ENCODE measurements around the gene MEX3A. TPM values are rescaled to one million over a fixed set of nuclear protein-coding genes. Genes with fewer than 3 reads are reported as not detected.
"Not testable (repeated sequence)": the region's sequence is repeated elsewhere in the genome, so short reads cannot be mapped to it uniquely, and the experiment has no call there.

The MEX3A gene
- polyA plus RNA-seq (ENCODE audit: insufficient read length) = 22.5 TPM

DNA sequence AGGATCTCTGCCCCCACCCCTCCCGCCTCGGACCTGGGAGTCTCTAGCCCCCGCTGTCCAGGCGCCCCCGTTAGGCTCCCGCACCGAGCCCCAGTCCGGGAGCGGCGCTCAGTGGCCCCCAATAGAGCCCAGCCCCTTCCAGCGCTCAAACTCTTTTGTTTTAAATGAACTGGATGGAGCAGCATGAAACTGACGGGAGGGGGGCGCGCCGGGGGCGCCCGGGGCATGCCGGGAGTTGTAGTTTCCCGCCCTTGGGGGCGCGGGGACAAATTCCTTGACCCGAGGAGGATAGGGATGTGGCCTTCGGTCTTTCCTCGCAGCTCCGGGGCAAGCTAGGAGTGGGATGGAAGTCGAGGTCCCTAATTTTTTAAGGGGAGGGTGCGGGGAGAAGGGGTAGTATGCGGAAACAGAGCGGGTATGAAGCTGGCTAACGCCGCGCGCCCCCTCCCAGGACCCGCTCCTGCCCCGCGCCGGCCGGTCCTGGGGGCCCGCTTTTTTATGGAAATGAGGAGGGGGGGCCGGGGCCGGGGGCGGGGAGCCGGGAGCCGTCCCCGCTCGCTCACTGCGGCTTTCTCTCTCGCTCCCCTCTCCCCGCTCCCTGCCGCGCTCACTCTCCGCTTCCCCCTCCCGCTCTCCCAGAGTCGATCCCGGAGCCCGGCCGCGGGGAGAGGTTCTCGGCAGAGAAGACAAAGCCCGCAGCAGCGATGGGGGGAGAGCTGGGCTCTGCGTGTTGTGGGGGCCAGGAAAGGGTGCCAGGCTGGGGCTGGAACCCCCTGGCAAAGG lies at the start of gene MEX3A:
MEX3A (minus strand) TSS at position 157 of the 783 bp plus-strand sequence. CDS start 467 bp downstream, outside the sequence.
- peak; percentile 94 for DNase-seq

DNA sequence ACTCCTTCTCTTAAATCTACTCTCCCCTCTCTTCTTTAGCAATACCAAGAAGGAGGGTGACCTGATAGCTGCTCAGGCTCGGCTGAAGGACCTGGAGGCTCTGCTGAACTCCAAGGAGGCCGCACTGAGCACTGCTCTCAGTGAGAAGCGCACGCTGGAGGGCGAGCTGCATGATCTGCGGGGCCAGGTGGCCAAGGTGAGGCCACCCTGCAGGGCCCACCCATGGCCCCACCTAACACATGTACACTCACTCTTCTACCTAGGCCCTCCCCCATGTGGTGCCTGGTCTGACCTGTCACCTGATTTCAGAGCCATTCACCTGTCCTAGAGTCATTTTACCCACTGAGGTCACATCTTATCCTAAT lies 48.3 kb upstream of the MEX3A start:
- no peak for DNase-seq

- DNase-seq = peak; percentile 86
These were observed 47.7 kb upstream of the MEX3A start for GRCh38 chr1:156129687-156130577.

GRCh38 chr1:156128654-156129597 lies 46.7 kb upstream of the MEX3A start:
- peak; percentile 95 for DNase-seq

DNA sequence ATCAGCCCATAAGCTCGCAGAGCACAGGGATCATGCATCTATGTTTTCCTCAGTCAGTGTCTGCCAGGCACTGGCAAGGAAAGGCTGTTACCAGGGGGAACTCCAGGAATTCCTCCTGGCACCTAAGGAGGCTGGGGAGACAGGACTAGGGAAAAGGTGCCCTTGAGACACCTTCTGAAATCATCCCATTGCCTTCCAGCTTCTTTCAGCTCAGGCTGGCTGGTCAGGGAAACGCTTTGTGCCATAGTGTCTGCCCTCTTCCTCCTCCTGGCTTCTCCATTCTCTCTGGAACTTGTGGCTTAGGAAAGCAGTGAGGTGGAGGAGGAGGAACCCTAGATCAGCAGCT lies 46.0 kb upstream of the MEX3A start:
- DNase-seq = no peak

- no peak for DNase-seq
These were observed 44.6 kb upstream of the MEX3A start for GRCh38 chr1:156126630-156127534.

GRCh38 chr1:156126043-156126629 lies 43.9 kb upstream of the MEX3A start:
- peak; percentile 87 for DNase-seq

DNA sequence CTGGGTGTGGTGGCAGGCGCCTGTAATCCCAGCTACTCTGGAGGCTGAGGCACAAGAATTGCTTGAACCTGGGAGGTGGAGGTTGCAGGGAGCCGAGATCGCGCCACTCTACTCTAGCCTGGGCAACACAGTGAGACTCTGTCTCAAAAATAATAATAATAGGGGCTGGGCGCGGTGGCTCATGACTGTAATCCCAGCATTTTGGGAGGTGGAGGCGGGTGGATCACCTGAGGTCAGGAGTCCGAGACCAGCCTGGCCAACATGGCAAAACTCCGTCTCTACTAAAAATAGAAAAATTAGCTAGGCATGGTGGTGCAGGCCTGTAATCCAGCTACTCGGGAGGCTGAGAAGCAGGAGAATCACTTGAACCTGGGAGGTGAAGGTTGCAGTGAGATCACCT lies 43.3 kb upstream of the MEX3A start:
- not testable (repeated sequence) for DNase-seq

DNA sequence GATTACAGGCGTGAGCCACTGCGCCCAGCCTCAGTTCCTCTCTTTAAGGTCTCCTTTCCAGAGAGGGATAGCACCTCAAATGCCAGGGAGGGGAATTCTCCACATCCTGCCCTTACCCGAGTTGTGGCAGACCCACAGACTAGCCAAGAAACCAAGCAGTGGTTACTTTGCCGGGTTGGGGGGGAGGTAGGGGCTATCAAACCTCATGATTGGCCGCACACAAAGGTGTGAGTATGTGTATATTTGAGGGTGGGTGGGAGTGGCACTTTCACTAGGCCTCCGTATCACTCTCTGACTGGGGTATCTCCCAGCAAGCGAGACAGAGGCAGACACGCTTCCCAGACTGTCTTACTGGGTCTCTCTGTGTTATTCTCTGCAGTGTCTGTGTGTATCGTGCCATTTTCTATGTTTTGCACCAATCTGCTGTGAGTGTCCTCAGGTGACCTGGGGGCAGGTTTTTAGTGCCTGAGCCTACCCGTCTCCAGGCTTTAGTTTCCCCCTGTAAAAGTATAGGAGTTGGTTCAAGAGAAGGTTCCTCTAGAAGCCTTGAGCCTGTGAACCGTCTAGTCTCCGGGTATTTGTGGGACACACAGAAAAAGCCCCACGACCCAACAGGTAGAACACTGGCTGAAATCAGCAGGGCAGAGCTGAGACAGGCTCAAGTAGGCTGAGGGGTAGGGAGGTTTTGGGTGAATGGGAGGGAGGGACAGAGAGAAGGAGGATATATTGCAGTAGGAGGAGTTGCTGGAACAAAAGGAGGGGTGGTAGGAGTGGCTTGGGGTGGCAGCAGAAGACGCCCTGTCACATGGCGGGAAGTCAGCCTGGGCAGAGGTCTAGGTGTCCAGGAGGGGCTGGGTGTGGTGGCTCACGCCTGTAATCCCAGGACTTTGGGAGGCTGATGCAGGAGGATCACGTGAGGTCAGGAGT lies 42.6 kb upstream of the MEX3A start:
- DNase-seq = no peak

DNA sequence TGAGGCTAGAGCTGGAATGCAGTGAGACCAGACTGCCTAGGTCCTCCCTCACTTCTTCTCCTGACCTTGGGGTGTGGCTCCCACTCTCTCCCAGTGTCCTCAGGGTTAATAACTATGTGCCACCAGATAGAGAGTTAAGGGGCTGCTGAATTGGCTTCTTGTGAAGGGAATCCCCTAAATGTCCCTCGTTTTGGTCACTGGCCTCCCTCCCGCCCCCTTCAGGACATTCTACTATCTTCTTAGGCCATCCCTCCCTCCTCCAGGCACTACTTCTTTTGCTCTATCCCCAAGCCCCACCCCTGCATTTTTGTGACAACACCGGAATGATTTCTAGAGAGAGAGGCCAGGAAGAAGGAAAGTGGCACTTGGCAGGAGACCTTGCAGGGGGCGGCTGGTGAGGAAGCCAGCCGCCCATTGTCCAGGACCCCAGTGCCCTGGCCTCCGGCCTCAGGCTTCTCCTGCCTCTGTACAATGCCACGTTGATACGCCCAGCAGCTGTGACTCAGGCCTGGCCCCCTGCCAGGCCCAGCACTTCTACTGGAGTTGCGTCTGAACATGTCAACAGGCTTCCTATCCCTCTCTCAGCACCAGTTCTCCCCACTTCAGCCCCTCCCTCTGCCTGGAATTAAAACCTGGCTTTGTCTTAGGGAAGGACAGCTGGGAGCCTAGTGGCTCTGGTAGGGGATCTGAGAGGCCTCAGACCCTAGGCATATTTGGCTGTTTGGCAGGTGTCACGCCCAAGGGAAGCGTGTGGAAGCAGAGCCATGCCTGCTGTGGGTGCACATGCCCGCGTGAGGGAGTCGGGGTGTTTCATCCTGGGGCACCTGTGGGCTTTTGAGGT lies 41.3 kb upstream of the MEX3A start:
- DNase-seq = peak; percentile 99

DNA sequence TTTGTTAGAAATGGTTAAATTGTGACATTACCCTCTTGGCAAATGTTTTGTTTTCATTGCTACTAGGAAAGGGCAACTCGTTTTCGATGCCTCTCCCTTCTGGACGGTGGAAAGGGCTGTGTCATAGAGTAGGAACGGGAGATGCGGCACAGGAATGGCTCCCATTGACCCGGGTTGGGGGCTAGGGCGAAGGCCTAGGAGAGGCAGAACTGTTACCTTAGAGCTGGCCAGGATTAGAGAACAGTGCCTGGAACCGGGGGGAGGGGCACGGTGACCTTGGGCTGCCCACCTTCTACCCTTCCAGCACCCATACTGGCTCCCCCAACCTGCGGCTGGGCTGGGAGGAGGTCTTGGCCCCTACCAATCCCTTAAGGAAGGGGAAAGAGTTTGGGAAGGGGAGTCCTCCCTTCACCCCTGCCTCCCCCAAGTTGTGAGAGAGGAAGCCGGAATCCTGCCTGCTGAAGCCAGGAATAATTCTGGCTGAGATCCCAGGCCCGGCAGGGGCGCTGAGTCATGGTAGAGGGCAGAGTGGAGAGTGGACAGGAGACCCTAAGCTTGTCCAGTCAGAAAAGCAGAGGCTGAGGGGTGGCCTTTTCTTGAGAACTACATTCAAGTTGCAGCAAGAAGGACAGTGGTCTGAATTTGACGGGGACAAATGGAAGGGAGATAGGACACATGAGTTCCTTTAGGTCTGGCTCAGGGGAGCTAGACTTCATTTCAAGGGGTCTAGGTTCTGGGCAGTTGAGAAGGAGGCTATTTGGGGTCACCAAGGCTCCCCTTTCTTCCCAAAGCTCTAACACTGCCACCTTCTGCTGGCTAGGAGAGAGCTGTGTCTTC lies 40.5 kb upstream of the MEX3A start:
- peak; percentile 79 for DNase-seq

DNA sequence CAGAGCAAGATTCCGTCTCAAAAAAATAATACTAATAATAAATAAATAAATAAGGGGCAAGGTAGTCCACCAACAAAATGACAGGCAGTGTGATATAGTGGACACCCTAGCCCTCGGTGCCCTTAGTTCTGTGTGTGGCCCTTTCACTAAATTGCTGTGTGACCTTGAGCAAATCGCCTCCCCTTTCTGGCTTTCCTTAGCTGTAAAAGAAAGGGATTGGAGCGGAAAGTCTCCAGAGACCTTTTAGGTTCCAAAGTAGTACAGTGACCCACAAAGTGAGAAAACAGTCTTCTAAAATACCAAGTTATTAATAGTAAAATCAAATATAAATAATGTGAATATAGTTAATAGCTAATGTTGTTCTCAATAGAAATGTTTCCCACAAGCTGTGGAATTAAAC lies 39.8 kb upstream of the MEX3A start:
- no peak for DNase-seq

- no peak for DNase-seq
These were observed 39.2 kb upstream of the MEX3A start for GRCh38 chr1:156121457-156121856.

- DNase-seq = not testable (repeated sequence)
These were observed 38.7 kb upstream of the MEX3A start for GRCh38 chr1:156121005-156121404.

DNA sequence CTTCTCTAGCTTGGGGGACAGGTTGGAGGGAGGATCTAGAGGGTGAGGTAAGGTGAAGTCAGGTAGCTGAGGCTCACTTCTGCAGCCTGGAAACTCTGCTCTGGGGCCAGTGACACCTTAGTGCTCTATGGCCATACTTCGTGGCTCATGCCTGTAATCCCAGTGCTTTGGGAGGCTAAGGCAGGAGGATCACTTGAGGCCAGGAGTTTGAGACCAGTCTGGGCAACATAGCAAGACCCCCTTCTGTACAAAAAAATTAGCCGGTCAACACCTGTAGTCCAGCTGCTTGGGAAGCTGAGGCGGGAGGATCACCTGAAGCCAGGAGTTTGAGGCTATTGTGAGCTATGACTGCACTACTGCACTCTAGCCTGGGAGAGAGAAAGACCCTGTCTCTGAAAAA lies 38.1 kb upstream of the MEX3A start:
- DNase-seq = no peak

DNA sequence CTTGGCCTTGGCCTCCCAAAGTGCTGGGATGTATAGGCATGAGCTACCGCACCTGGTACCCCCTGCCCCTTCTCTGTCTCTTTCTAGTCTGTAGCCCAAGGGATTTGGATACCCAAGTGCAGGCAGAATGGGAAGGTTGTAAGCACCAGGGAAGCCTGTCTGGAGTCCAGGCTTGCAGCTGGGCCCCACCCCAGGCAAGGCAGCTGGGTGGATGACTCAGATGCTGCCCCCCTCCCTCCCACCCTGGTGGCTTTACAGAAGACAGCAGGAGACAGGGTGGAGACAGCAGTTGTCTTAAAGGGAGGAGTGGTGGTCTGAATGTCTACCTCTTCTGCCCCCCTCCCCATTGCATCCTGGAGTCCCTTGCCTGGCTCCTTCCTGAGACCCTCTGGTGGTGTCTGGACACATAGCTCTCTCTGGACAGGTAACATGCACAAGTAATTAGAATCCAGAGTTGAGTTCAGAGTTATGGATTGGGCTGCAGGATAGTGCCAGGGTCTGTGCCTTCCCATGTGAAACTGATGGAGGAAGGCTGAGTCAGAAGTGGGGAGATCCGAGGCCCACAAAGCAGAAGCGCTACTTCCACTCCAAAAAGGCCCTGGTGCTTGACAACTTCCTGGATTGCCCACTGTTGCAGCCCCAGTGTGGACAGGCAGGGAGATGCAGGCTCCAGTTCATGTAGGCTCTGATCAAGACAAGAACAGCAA lies 37.4 kb upstream of the MEX3A start:
- DNase-seq = no peak

- DNase-seq = no peak
These were observed 36.1 kb upstream of the MEX3A start for GRCh38 chr1:156118177-156118868.

All from hindlimb muscle (tissue), 1 donor.